Smooth muscle cell (in vitro differentiated cells): ENCODE data around the gene OR4D1. TPM values are rescaled to one million over a fixed set of nuclear protein-coding genes. Genes with fewer than 3 reads are reported as not detected.

ENCODE experiments used
- DNase-seq: peaks from one replicate; lab custom pipeline; 2025; ENCODE audit not compliant: unreplicated experiment; lab: John Stamatoyannopoulos, UW
- H2AFZ ChIP-seq: fragments of 200-600 bp; sonication (generic); 2 replicates; pipeline ENCODE4 v1.6.0; 2016; ENCODE audit warnings: antibody characterized with exemption, low read depth, mild to moderate bottlenecking
- H3F3A ChIP-seq: fragments of 200-600 bp; sonication (generic); 2 replicates; pipeline ENCODE4 v1.6.0; 2017; ENCODE audit warnings: antibody characterized with exemption, low read depth
- H3K27ac ChIP-seq: fragments of 200-600 bp; sonication (generic); 2 replicates; pipeline ENCODE4 v1.5.1; 2016; ENCODE audit warnings: low read depth, mild to moderate bottlenecking
- H3K27me3 ChIP-seq: fragments of 200-600 bp; sonication (generic); 2 replicates; pipeline ENCODE4 v1.6.1; 2016; ENCODE audit warnings: low read depth, mild to moderate bottlenecking
- H3K36me3 ChIP-seq: fragments of 200-600 bp; sonication (generic); 2 replicates; pipeline ENCODE4 v1.5.1; 2016; ENCODE audit warnings: low read depth
- H3K4me1 ChIP-seq: fragments of 200-600 bp; sonication (generic); 2 replicates; pipeline ENCODE4 v1.5.1; 2016; ENCODE audit warnings: low read depth
- H3K4me2 ChIP-seq: fragments of 200-600 bp; sonication (generic); 2 replicates; pipeline ENCODE4 v1.6.0; 2016; ENCODE audit warnings: mild to moderate bottlenecking
- H3K4me3 ChIP-seq: fragments of 200-600 bp; sonication (generic); 2 replicates; pipeline ENCODE4 v1.5.1; 2016; ENCODE audit warnings: mild to moderate bottlenecking
- H3K79me2 ChIP-seq: fragments of 200-600 bp; sonication (generic); 2 replicates; pipeline ENCODE4 v1.6.0; 2016; ENCODE audit warnings: low read depth, mild to moderate bottlenecking
- H3K9ac ChIP-seq: fragments of 200-600 bp; sonication (generic); 2 replicates; pipeline ENCODE4 v1.6.0; 2016; ENCODE audit warnings: low read depth
- H3K9me3 ChIP-seq: fragments of 200-600 bp; sonication (generic); replicated peaks from 2 replicates; pipeline ENCODE4 v1.5.1; 2016; ENCODE audit warnings: low read depth
- H4K20me1 ChIP-seq: fragments of 200-600 bp; sonication (generic); 2 replicates; pipeline ENCODE4 v1.6.0; 2016; ENCODE audit warnings: low read depth
- CTCF ChIP-seq: fragments of 200-600 bp; sonication (generic); IDR thresholded peaks from 2 replicates; pipeline ENCODE4 v1.5.1; 2017; ENCODE audit warnings: borderline replicate concordance, mild to moderate bottlenecking, antibody characterized with exemption; ENCODE audit not compliant: insufficient read depth, poor library complexity, severe bottlenecking
- WGBS: methylation state at CpG from one replicate; pipeline ENCODE4 v1.1.7; 2016; ENCODE audit warnings: low lambda C conversion rate; 5-methylcytosine and 5-hydroxymethylcytosine counted together
- polyA plus RNA-seq: library from polyadenylated mRNA; unstranded; fragments of >200 nt; fragmentation: Nextera tagmentation; extraction: Ambion mirVana; gene quantifications from 2 replicates; pipeline ENCODE4 v1.2.1, GENCODE V29; 2016
- total RNA-seq: library from RNA; depleted of rRNA; stranded (reverse); fragments of >200 nt; gene quantifications from 2 replicates; pipeline ENCODE4 v1.2.3, GENCODE V29; 2014

OR4D1 gene
- total and polyA plus RNA-seq, 2 experiments from 2014 or later, result not detected

GRCh38 chr17:58193641-58194255 lies 45.6 kb downstream of the OR4D1 start:
- H3K27me3 ChIP-seq, result peaks cover 17% of the 10 kb centered on the region
- H3K27ac ChIP-seq, result no peak overlapping the region
- TF ChIP-seq CTCF, result no peak
- no peak overlapping the region for H3K4me3 ChIP-seq
- no peak overlapping the region for H3K4me2 ChIP-seq
- H3F3A ChIP-seq, result no peaks in the 10 kb centered on the region
- H3K36me3 ChIP-seq, result no peaks in the 10 kb centered on the region
- H3K79me2 ChIP-seq, result no peaks in the 10 kb centered on the region
- no peak overlapping the region for H2AFZ ChIP-seq
- WGBS, result 88% methylated on average over 18 of the region's 18 CpGs
- no peaks in the 10 kb centered on the region for H4K20me1 ChIP-seq
- no peak for DNase-seq
- H3K9me3 ChIP-seq, result no peaks in the 10 kb centered on the region
- no peaks in the 10 kb centered on the region for H3K4me1 ChIP-seq
- H3K9ac ChIP-seq, result no peak overlapping the region

- H2AFZ ChIP-seq, result no peak overlapping the region
- no peaks in the 10 kb centered on the region for H3F3A ChIP-seq
- H3K27me3 ChIP-seq, result peaks cover 21% of the 10 kb centered on the region
- WGBS, result 99% methylated on average over 5 of the region's 5 CpGs
- no peaks in the 10 kb centered on the region for H3K79me2 ChIP-seq
- TF ChIP-seq CTCF, result no peak
- no peak overlapping the region for H3K4me3 ChIP-seq
- H4K20me1 ChIP-seq, result no peaks in the 10 kb centered on the region
- H3K27ac ChIP-seq, result no peak overlapping the region
- no peak overlapping the region for H3K9ac ChIP-seq
- no peak overlapping the region for H3K4me2 ChIP-seq
- no peaks in the 10 kb centered on the region for H3K4me1 ChIP-seq
- no peaks in the 10 kb centered on the region for H3K36me3 ChIP-seq
- no peak for DNase-seq
- no peaks in the 10 kb centered on the region for H3K9me3 ChIP-seq
Measured at GRCh38 chr17:58195518-58196123, 47.4 kb downstream of the OR4D1 start.

- DNase-seq, result no peak
- no peaks in the 10 kb centered on the region for H3K9me3 ChIP-seq
- H3K27ac ChIP-seq, result no peak overlapping the region
- TF ChIP-seq CTCF, result no peak
- no peaks in the 10 kb centered on the region for H3K36me3 ChIP-seq
- H3K4me2 ChIP-seq, result no peak overlapping the region
- no peaks in the 10 kb centered on the region for H4K20me1 ChIP-seq
- no peaks in the 10 kb centered on the region for H3K79me2 ChIP-seq
- H3K27me3 ChIP-seq, result peaks cover 21% of the 10 kb centered on the region
- H2AFZ ChIP-seq, result no peak overlapping the region
- H3K4me1 ChIP-seq, result no peaks in the 10 kb centered on the region
- H3K4me3 ChIP-seq, result no peak overlapping the region
- H3F3A ChIP-seq, result no peaks in the 10 kb centered on the region
- H3K9ac ChIP-seq, result no peak overlapping the region
- 85% methylated on average over 7 of the region's 7 CpGs for WGBS
Measured at GRCh38 chr17:58196610-58197009, 48.4 kb downstream of the OR4D1 start.

GRCh38 chr17:58200024-58200633 lies 51.9 kb downstream of the OR4D1 start:
- Histone ChIP-seq H3K27me3 (peaks cover 21% of the 10 kb centered on the region), H3K27ac (no peak overlapping the region), H3K79me2 (no peaks in the 10 kb centered on the region), H3K36me3 (no peaks in the 10 kb centered on the region), H3K4me2 (no peak overlapping the region), H3K9ac (no peak overlapping the region), H2AFZ (no peak overlapping the region), H3K4me3 (no peak overlapping the region), H4K20me1 (no peaks in the 10 kb centered on the region), H3F3A (no peaks in the 10 kb centered on the region), H3K4me1 (no peaks in the 10 kb centered on the region), H3K9me3 (no peaks in the 10 kb centered on the region)
- 60% methylated on average over 14 of the region's 14 CpGs for WGBS
- DNase-seq, result peak; percentile 12
- peak; percentile 63 for TF ChIP-seq CTCF
